HG03439 (cell line): ENCODE results near the gene NGRN.

Experiments
- ATAC-seq: cut with Tn5 transposase; IDR thresholded peaks from one replicate; pipeline ENCODE4 v1.9.1; 2021; ENCODE audit warnings: mild to moderate bottlenecking, moderate library complexity; ENCODE audit not compliant: unreplicated experiment

Gene NGRN

GRCh38 chr15:90265271-90266060 lies at the start of gene NGRN:
NGRN (plus strand) TSS chr15:90265672; CDS start chr15:90265713, 41 bp downstream.
- peak; percentile 90 for ATAC-seq

GRCh38 chr15:90217671-90218394 lies 47.6 kb upstream of the NGRN start:
- no peak for ATAC-seq

GRCh38 chr15:90219421-90220141 lies 45.9 kb upstream of the NGRN start:
- ATAC-seq, result no peak

GRCh38 chr15:90221246-90221900 lies 44.1 kb upstream of the NGRN start:
- no peak for ATAC-seq

- no peak for ATAC-seq
These were observed 42.9 kb upstream of the NGRN start for GRCh38 chr15:90222547-90222946.

GRCh38 chr15:90223441-90224165 lies 41.9 kb upstream of the NGRN start:
- no peak for ATAC-seq

- ATAC-seq, result no peak
These were observed 40.4 kb upstream of the NGRN start for GRCh38 chr15:90225047-90225446.

- no peak for ATAC-seq
These were observed 39.8 kb upstream of the NGRN start for GRCh38 chr15:90225504-90226234.

GRCh38 chr15:90227336-90227735 lies 38.1 kb upstream of the NGRN start:
- no peak for ATAC-seq

GRCh38 chr15:90227816-90228772 lies 37.4 kb upstream of the NGRN start:
- no peak for ATAC-seq

GRCh38 chr15:90228960-90229359 lies 36.5 kb upstream of the NGRN start:
- ATAC-seq, result no peak

- ATAC-seq, result no peak
These were observed 35.4 kb upstream of the NGRN start for GRCh38 chr15:90230071-90230494.

GRCh38 chr15:90230610-90231009 lies 34.9 kb upstream of the NGRN start:
- no peak for ATAC-seq

- ATAC-seq, result no peak
These were observed 34.1 kb upstream of the NGRN start for GRCh38 chr15:90231028-90232017.

- ATAC-seq, result no peak
These were observed 33.3 kb upstream of the NGRN start for GRCh38 chr15:90232196-90232595.

GRCh38 chr15:90232941-90233386 lies 32.5 kb upstream of the NGRN start:
- no peak for ATAC-seq

GRCh38 chr15:90233387-90234095 lies 31.9 kb upstream of the NGRN start, which contains the start of gene CIB1:
CIB1 (minus strand) TSS chr15:90233941; CDS start chr15:90233885, 56 bp downstream.
- ATAC-seq, result peak; percentile 81
